KOPT-K1 (cell line): Measurements from ENCODE around the gene MYOM1.
"Not testable (repeated sequence)": the region's sequence is repeated elsewhere in the genome, so short reads cannot be mapped to it uniquely, and the experiment has no call there.

Source experiments
- H3K27ac ChIP-seq: fragments of 200-600 bp; sonication (generic); 2 replicates; pipeline ENCODE4 v1.5.1; 2016; ENCODE audit warnings: antibody characterized with exemption, mild to moderate bottlenecking, low read depth, low read length; ENCODE audit not compliant: poor library complexity, severe bottlenecking
- H3K36me3 ChIP-seq: fragments of 200-600 bp; sonication (generic); 2 replicates; pipeline ENCODE4 v1.5.1; 2017; ENCODE audit warnings: antibody characterized with exemption, mild to moderate bottlenecking, low read length, moderate library complexity; ENCODE audit not compliant: insufficient read depth
- H3K9me3 ChIP-seq: fragments of 200-600 bp; sonication (generic); 2 replicates; pipeline ENCODE4 v1.5.1; 2017; ENCODE audit warnings: antibody characterized with exemption, low read length, mild to moderate bottlenecking; ENCODE audit not compliant: insufficient read depth, poor library complexity, severe bottlenecking

The MYOM1 gene

DNA sequence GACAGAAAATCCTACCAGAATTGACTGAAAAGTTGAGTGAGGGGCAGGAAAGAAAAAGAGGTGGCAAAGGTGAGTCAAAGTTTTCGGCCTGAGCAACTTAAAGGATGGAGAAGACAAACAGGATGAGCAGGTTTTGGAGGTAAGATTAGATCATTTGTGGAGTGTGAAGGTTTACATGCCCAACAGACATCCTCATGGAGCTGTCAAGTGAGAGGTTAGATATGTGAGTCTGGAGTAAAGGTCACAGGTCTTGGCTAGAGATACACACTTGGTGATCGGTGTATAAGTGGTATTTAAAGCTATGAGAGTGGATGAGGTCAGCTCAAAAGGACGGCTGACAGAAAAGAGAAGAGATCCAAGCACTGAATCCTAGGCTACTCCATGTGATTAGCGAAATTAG lies 16.7 kb upstream of the MYOM1 start:
- Histone ChIP-seq H3K27ac (no peak overlapping the region), H3K36me3 (no peaks in the 10 kb centered on the region), H3K9me3 (peaks cover 13% of the 10 kb centered on the region)

DNA sequence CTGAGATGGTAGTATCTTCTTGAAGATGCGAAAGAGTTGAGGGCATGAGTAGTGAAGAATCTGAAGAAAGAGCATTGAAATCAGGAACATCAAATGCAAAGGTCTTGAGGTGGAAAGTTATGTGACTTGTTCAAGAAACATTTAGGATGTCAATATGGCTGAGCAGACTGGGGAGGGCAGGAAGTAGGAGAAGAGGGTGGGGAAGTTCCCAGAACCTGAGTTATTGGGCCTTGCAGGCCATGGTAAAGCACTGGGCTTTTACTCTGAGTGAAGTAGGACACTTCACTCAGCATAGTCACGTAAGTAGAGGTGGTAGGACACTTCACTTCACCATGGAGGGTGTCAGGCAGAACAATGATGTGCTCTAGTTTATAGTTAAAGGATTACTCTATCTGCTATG lies 16.1 kb upstream of the MYOM1 start:
- H3K9me3 ChIP-seq = peaks cover 6% of the 10 kb centered on the region
- no peak overlapping the region for H3K27ac ChIP-seq
- H3K36me3 ChIP-seq = no peaks in the 10 kb centered on the region

DNA sequence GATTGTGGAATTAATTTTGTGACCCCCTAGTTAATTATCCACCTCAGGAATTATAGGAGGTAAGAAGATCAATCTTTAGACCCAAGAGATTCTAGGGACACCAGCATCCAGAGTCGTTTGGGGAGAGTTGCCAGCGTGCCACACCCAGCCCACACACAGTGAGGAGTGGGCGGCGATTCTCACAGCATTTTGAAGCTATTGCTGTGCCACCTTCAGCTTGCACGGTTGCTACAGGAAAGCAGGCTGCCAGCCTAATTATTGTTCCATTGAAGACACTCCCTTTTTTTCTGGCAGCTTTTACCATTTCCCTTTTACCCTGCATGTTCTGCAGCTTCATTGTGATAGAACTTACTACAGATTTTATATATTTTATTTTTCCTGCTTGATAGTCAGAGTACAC lies 14.7 kb upstream of the MYOM1 start:
- Histone ChIP-seq H3K9me3 (no peaks in the 10 kb centered on the region), H3K27ac (no peak overlapping the region), H3K36me3 (no peaks in the 10 kb centered on the region)

DNA sequence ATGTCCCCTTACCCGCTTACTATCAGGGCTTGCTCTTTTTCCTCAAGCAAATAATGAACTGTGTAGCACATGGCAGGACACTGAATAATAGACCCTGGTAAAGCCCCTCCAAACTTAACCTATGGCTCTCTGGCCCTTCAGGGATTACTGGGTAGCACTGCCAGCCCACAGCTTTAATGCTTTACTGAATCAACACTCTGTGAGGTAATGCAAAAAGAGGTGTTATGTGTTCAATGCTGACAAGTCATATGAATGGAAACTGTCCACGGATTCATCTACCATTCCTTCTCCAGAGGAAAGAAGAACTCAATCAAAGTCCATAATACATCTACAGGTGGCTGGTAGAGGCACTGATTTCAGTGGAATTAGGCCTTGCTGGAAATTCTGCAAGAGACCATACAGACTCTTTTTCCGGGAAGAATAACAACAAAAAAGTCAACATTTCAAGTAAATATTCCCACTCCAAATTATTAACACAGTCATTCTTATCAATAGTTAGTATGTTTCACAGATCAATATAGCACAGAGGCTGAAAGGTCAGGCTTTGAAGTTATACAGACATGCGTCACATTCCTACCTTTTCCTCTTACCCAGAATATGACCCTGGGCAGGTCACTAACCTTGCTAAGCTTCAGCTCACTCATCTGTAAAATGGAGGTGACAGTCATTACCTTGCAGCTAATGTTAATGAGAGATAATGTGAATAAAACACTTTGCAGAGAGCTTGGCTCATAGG lies 13.8 kb upstream of the MYOM1 start:
- Histone ChIP-seq H3K9me3 (no peaks in the 10 kb centered on the region), H3K36me3 (no peaks in the 10 kb centered on the region), H3K27ac (no peak overlapping the region)

DNA sequence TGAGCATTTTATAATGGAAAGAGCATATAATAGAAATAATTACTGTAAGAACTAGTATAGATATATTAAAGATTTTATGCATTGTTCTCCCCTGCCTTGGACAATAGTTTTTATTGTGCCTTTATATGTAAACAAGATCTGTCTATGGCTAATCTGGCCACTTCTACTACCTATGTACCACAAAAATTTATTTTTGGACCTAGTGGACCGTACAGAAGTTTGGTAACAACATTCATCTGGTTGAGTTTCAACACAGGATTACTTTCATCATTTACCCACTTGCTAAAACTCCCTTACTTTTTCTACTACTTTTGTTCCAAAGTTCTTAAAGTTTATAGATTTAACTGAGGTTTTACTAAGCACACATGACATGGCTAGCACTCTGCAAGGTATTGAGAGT lies 13.2 kb upstream of the MYOM1 start:
- Histone ChIP-seq H3K9me3 (no peaks in the 10 kb centered on the region), H3K27ac (no peak overlapping the region), H3K36me3 (no peaks in the 10 kb centered on the region)

- Histone ChIP-seq H3K36me3 (no peaks in the 10 kb centered on the region), H3K27ac (no peak overlapping the region), H3K9me3 (no peaks in the 10 kb centered on the region)
Measured at GRCh38 chr18:3230401-3231334, 10.9 kb upstream of the MYOM1 start.

DNA sequence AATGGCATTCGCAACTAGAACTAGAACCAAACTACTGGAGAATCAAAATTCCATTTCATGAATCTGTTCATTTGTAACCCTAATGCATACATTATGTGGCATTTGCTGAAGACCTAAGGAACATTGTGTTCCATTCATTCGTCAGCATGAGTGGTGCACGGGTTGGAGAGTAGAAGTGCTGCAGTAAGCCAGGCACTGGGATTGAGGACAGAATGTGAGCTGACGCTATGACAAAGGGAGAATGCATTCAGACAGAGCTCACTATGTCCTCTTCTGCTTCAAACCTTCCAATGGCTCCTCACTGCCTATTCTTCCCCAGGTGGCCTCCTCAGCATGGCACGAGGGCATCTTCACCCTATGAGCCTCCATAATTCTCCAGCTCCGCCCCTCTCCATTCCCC lies 6.3 kb upstream of the MYOM1 start:
- no peak overlapping the region for H3K27ac ChIP-seq
- no peaks in the 10 kb centered on the region for H3K36me3 ChIP-seq
- H3K9me3 ChIP-seq = no peaks in the 10 kb centered on the region

DNA sequence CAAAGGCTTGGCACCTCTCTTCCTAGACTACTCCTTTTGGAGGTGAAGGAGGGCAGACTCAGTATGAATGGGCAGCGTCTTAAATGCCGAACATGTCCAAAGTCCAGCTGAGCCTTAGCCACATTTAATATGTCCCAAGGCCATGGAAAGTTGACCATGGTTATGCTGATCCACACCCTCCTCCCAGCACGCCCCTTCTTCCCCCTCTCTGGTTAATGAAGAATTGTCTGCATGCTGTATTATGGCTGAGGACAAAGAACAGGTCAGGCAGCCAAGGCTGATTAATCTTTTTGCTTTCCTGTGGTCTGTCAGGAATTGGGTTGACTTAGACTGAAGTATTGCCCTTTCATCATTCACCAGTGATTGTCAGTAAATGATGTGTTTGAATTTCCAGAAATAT lies 5.8 kb upstream of the MYOM1 start:
- no peaks in the 10 kb centered on the region for H3K36me3 ChIP-seq
- H3K9me3 ChIP-seq = no peaks in the 10 kb centered on the region
- no peak overlapping the region for H3K27ac ChIP-seq

- no peaks in the 10 kb centered on the region for H3K9me3 ChIP-seq
- H3K36me3 ChIP-seq = no peaks in the 10 kb centered on the region
- H3K27ac ChIP-seq = no peak overlapping the region
Measured at GRCh38 chr18:3224223-3224622, 4.5 kb upstream of the MYOM1 start.

DNA sequence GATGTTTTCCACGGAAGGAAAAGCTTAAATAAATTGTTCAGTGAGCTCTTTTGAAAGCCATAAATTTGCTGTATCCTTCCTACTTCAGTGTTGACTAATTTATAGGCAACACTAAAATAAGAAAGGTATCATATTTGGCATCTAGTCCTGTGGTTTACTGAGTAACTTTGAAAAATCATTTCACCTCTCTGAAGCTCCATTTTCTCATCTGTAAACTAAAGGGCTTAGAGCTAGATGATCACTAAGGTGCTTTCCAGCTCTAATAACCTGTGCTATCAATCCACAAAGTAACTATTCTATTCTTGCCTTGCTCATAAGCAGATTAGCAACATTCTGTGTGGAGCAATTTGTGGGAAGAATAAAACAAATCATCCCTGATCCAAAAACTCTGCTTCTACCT lies 3.6 kb upstream of the MYOM1 start:
- H3K27ac ChIP-seq = no peak overlapping the region
- no peaks in the 10 kb centered on the region for H3K9me3 ChIP-seq
- no peaks in the 10 kb centered on the region for H3K36me3 ChIP-seq

- H3K27ac ChIP-seq = no peak overlapping the region
- no peaks in the 10 kb centered on the region for H3K9me3 ChIP-seq
- H3K36me3 ChIP-seq = no peaks in the 10 kb centered on the region
Measured at GRCh38 chr18:3221496-3221895, 1.7 kb upstream of the MYOM1 start.

DNA sequence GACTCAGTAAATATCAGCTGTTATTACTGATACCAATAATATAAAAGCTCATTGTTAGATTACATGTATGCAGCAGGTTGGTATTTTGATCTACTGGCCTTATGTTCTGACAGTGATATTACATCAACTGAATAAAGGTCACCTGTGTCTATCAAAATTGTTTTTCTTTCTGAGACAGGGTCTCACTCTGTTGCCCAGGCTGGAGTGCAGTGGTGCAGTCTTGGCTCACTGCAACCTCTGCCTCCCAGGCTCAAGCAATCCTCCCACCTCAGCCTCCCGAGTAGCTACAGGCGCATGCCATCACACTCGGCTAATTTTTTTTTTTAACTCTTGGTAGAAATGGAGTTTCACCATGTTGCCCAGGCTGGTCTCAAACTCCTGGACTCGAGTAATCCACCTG lies 1.1 kb upstream of the MYOM1 start:
- not testable (repeated sequence) for H3K36me3 ChIP-seq, H3K27ac ChIP-seq, H3K9me3 ChIP-seq

DNA sequence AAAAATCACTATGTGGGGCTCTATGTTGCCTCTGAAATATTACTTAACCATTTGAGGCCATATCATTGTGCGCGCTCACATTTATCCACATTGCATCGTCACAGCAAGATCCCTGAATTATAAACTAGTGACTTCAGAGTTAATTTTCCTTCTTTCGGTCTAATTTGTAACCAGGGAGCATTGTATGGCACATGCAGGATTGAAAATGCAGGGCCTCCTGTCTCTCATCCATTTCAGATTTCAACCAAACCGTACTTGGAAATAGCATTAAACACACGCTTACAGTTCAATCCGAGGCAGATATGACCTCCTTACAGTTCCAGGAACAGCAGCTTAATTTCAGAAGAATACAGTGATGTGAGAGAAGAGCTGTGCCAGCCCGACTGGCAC lies 532 bp downstream of the MYOM1 start:
- Histone ChIP-seq H3K27ac (no peak overlapping the region), H3K9me3 (no peaks in the 10 kb centered on the region), H3K36me3 (no peaks in the 10 kb centered on the region)

GRCh38 chr18:3218819-3219218 lies 949 bp downstream of the MYOM1 start:
- H3K36me3 ChIP-seq = no peaks in the 10 kb centered on the region
- no peak overlapping the region for H3K27ac ChIP-seq
- H3K9me3 ChIP-seq = no peaks in the 10 kb centered on the region

GRCh38 chr18:3217948-3218647 lies 1.7 kb downstream of the MYOM1 start:
- Histone ChIP-seq H3K36me3 (no peaks in the 10 kb centered on the region), H3K9me3 (no peaks in the 10 kb centered on the region), H3K27ac (no peak overlapping the region)
